Measurements from ENCODE around the gene COL20A1. TPM values are rescaled to one million over a fixed set of nuclear protein-coding genes. Genes with fewer than 3 reads are reported as not detected.

COL20A1 gene
- total RNA-seq, 1 experiment from 2014 or later, result 2.3 TPM

DNA sequence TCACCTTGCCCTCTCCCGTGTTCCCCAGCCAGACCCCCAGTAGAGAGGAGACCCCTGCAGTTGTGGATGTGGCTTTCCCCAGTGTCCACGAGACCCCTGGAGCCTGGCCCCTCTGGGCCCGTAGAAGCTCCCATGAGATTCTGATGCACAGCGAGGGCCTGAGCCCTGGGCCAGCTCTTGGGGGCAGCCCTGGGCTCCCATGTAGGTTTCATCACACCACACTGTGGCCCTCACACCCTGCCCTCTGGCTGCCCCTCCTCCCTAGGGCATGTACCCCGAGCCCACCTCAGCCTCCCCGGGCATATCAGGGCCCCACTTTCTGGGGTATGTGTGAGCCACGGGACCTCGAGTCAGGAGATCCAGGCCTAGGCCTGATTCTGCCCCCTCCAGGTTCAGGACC lies 75.2 kb downstream of the COL20A1 start:
- H3K9me3 ChIP-seq (ENCODE audit: control insufficient read depth, low read depth, low read length), result no peaks in the 10 kb centered on the region
- H2BK5ac ChIP-seq (ENCODE audit: insufficient read length, low read length), result no peak overlapping the region
- H4K8ac ChIP-seq (replicated peaks; ENCODE audit: insufficient read length, low read depth, low read length), result no peak overlapping the region
- H3K9ac ChIP-seq (ENCODE audit: extremely low read depth, insufficient read length, low read length), result no peak overlapping the region
- H4K91ac ChIP-seq (ENCODE audit: insufficient read length, low read depth, low read length), result no peak overlapping the region
- H3K56ac ChIP-seq (ENCODE audit: insufficient read length, low read depth, low read length), result no peak overlapping the region
- no peak overlapping the region for H2BK15ac ChIP-seq (ENCODE audit: low read depth, low read length)
- no peak overlapping the region for H3K14ac ChIP-seq (ENCODE audit: insufficient read depth, low read length)
- no peaks in the 10 kb centered on the region for H3K4me1 ChIP-seq (ENCODE audit: insufficient read depth, low read length)
- H3T11ph ChIP-seq (ENCODE audit: low read length), result no peak overlapping the region
- no peak overlapping the region for H2AFZ ChIP-seq (ENCODE audit: low read length)
- Mint-ChIP-seq H3K4me3 (no peak overlapping the region), H3K27ac (no peak overlapping the region), H3K4me1 (peaks cover 9 to 26% of the 10 kb centered on the region in 2 experiments), H3K36me3 (ENCODE audit: insufficient read depth in 1 of 3, low read depth in 3 of 3) (no peaks in the 10 kb centered on the region), H3K27me3 (ENCODE audit: low read depth) (peaks cover 5% of the 10 kb centered on the region), H3K9me3 (no peaks in the 10 kb centered on the region)
- no peak overlapping the region for H2BK120ac ChIP-seq (ENCODE audit: low read depth, low read length, poor library complexity, severe bottlenecking)
- WGBS (ENCODE audit: extremely low coverage, insufficient read length, low lambda C conversion rate), result no CpG with 5 or more reads among the region's 8 CpGs
- no peaks in the 10 kb centered on the region for H3K79me1 ChIP-seq (ENCODE audit: insufficient read depth, low read depth, low read length, poor library complexity, severe bottlenecking)
- H3K18ac ChIP-seq (ENCODE audit: insufficient read length, low read depth, low read length), result no peak overlapping the region
- no peak overlapping the region for H2BK12ac ChIP-seq (ENCODE audit: insufficient read length, low read depth, low read length)
- no peak overlapping the region for H2BK20ac ChIP-seq (ENCODE audit: low read depth, low read length, poor library complexity, severe bottlenecking)
- no peaks in the 10 kb centered on the region for H3K27me3 ChIP-seq (ENCODE audit: insufficient read depth, low read length)
- TF ChIP-seq, protein P1, sequence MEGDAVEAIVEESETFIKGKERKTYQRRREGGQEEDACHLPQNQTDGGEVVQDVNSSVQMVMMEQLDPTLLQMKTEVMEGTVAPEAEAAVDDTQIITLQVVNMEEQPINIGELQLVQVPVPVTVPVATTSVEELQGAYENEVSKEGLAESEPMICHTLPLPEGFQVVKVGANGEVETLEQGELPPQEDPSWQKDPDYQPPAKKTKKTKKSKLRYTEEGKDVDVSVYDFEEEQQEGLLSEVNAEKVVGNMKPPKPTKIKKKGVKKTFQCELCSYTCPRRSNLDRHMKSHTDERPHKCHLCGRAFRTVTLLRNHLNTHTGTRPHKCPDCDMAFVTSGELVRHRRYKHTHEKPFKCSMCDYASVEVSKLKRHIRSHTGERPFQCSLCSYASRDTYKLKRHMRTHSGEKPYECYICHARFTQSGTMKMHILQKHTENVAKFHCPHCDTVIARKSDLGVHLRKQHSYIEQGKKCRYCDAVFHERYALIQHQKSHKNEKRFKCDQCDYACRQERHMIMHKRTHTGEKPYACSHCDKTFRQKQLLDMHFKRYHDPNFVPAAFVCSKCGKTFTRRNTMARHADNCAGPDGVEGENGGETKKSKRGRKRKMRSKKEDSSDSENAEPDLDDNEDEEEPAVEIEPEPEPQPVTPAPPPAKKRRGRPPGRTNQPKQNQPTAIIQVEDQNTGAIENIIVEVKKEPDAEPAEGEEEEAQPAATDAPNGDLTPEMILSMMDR (conservative IDR thresholded peaks at IDR 0.05), result no peak
- no peak for DNase-seq
- H3K79me2 ChIP-seq (ENCODE audit: insufficient read depth, low read length), result no peaks in the 10 kb centered on the region
- no peak overlapping the region for H3K4me2 ChIP-seq (ENCODE audit: insufficient read depth, insufficient read length, low read length)
- no peaks in the 10 kb centered on the region for H3K23me2 ChIP-seq (ENCODE audit: insufficient read length, low read depth, low read length, poor library complexity, severe bottlenecking)
- H4K20me1 ChIP-seq (ENCODE audit: control insufficient read depth, insufficient read depth, insufficient read length), result peaks cover 2% of the 10 kb centered on the region
- H4K5ac ChIP-seq (ENCODE audit: insufficient read length, low read depth, low read length), result no peak overlapping the region
- no peak overlapping the region for H3K27ac ChIP-seq (ENCODE audit: insufficient read length, low read depth, low read length)
- H3K4ac ChIP-seq (ENCODE audit: low read depth, low read length), result no peak overlapping the region
- no peak overlapping the region for H2AK5ac ChIP-seq (ENCODE audit: insufficient read length, low read length)
- H3K23ac ChIP-seq (ENCODE audit: insufficient read length, low read depth, low read length), result no peak overlapping the region

All from H9 (cell line).